OCI-LY7 (cell line): Measurements from ENCODE around the gene HS3ST5.

Source experiments
- EZH2phosphoT487 ChIP-seq: fragments of 200-600 bp; sonication (generic); IDR thresholded peaks from 2 replicates; pipeline ENCODE4 v1.6.1; 2018; ENCODE audit warnings: low read depth, borderline replicate concordance, mild to moderate bottlenecking, mixed run types, antibody characterized with exemption, low read length, moderate library complexity, mixed read lengths
- TF ChIP-seq, protein P1 (sequence below): fragments of 200-600 bp; sonication (generic); conservative IDR thresholded peaks from 2 replicates; pipeline ENCODE4 v1.5.1; 2014; ENCODE audit warnings: mild to moderate bottlenecking, antibody characterized with exemption, low read length, moderate library complexity, mixed read lengths

DNA sequence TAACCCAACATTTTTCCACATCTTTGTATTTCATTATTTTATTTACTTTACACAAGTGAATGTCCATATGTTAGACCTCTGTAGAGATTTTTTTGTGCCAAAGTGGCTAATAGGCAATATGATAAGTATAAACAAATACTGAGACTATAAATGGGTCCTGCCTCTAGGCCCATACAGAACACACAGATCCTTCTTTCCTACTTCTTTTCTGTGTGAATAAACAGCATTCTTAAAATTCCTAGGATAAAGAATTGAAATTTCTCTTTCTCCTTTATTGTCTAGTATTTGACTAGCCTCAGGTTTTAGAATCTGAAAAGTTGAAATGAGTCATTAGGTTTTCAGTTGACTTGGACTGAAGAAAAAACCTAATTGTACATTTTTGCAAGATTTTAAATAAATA, 46.3 kb upstream of the HS3ST5 start:
- TF ChIP-seq, protein P1, sequence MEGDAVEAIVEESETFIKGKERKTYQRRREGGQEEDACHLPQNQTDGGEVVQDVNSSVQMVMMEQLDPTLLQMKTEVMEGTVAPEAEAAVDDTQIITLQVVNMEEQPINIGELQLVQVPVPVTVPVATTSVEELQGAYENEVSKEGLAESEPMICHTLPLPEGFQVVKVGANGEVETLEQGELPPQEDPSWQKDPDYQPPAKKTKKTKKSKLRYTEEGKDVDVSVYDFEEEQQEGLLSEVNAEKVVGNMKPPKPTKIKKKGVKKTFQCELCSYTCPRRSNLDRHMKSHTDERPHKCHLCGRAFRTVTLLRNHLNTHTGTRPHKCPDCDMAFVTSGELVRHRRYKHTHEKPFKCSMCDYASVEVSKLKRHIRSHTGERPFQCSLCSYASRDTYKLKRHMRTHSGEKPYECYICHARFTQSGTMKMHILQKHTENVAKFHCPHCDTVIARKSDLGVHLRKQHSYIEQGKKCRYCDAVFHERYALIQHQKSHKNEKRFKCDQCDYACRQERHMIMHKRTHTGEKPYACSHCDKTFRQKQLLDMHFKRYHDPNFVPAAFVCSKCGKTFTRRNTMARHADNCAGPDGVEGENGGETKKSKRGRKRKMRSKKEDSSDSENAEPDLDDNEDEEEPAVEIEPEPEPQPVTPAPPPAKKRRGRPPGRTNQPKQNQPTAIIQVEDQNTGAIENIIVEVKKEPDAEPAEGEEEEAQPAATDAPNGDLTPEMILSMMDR, result no peak
- no peak for TF ChIP-seq EZH2phosphoT487
